Measurements from ENCODE around the gene ZBTB25. TPM values are rescaled to one million over a fixed set of nuclear protein-coding genes. Genes with fewer than 3 reads are reported as not detected.

The ZBTB25 gene
- 3.4 and 3.8 TPM in 2 replicates for total RNA-seq

DNA sequence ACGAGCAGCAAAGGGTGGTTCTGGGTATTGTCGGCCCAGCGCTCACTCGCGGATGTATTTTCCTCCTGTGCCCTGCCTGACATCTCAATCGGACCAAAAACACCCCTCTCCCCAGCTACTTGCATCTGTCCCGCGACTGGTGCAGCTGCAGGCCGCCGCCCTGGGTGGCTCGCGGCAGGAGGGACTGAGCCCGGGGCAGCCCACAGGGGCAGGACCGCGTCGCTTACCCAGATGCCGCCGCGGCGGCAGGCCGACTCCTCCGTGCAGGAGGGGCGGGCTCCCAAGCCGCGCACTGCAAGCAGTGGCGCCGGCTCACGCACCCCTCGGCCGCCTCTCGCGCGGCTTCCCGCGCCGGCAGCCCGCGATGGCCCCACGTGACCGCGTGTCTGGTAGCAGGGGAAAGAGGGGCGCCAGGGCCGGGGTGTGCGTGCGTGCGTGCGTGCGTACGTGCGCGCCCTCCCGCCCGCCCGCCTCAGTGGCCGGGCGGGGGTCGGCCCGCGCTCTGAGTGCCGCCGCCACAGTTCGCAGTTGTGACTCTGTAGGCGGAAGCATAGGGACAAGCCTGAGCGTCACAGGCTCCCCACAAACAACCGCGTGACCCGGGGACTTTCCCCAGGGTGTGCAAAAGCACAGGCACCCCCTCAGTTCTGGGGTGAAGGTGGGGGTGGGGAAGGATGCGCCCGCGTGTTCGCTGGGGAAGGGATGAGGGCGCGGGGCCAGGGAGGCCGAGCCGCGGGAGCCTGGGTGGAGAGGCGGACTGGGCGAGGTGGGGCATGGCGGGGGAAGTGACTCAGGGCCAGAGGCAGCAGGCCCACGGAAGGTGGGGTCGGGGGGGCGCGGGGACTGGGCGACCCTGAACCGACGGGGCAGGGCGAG lies at the start of gene ZBTB25:
Gene ZBTB25 (minus strand): TSS at position 405 of the 876 bp plus-strand sequence. CDS start 13,305 bp downstream, outside the sequence.

DNA sequence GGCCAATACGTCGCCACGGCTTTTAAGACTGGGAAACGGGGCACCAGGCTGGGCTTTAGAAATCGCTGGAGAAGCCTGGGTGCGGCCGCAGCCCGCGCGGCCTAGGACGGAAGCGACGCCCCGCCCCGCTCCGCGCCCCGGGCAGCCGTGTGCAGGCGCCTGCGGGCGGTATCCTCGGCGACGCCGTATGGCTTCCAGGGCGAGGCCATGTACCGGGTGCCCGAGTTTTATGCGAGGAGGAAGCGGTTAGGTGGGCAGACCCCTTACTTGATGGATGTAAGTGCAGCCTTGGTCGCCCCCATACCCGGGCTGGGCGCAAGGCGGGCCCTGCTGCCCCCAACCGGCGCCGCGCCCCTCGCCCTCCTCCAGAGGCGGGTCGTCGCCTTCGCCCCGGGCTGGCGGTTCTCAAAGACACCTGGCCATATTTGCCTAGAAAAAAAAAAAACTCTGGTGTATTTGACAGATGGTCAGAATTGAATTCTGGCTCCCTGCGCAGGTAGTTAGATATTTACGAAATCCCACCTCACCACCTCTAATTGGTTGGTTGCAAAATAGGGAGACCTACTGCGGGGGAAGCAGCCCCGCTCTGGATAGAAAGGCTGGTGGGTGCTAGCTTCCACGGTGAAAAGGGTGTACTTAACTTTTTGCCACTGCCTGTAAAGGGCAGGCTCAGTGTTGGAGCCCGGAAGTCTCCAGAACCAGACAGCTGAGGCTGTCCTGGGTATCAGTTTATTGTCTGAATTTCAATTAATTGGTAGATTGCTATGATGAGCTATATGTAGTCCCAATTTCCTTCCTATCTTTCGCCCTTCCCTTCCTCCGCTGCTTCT lies 46.4 kb upstream of the ZBTB25 start, which contains the start of gene PPP1R36:
Gene PPP1R36 (plus strand): TSS at position 171 of the 830 bp plus-strand sequence. CDS start 37 bp downstream, at position 208.

DNA sequence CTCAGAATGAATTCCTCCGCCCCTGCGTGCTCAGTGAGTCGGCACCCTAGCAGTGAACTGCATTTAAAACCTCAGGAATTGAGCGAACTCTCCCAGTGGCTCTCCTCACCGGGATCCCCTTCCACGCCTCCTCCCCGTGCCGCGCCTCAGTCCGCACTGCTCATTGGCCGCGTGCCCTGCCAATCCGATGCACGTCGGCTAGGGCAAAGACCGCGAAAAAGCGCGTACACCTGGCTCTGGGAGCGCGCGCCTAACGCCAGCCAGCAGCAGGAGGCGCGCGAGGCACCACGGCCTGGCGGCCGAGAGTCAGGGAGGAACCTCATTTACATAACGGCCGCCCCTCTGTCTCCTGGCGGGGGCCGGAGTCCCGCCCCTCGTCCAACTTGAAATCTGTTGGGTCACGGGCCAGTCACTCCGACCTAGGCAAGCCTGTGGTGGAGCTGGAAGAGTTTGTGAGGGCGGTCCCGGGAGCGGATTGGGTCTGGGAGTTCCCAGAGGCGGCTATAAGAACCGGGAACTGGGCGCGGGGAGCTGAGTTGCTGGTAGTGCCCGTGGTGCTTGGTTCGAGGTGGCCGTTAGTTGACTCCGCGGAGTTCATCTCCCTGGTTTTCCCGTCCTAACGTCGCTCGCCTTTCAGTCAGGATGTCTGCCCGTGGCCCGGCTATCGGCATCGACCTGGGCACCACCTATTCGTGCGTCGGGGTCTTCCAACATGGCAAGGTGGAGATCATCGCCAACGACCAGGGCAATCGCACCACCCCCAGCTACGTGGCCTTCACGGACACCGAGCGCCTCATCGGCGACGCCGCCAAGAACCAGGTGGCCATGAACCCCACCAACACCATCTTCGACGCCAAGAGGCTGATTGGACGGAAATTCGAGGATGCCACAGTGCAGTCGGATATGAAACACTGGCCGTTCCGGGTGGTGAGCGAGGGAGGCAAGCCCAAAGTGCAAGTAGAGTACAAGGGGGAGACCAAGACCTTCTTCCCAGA lies 36.9 kb upstream of the ZBTB25 start, which contains the start of gene HSPA2:
Gene HSPA2 (plus strand): TSS at position 534 of the 995 bp plus-strand sequence. CDS start 109 bp downstream, at position 643.

GRCh38 chr14:64504310-64504896 lies 765 bp upstream of the ZBTB25 start, which contains the start of gene ZBTB1:
Gene ZBTB1 (plus strand): TSS chr14:64504770. CDS start chr14:64521505, 16,735 bp downstream.

DNA sequence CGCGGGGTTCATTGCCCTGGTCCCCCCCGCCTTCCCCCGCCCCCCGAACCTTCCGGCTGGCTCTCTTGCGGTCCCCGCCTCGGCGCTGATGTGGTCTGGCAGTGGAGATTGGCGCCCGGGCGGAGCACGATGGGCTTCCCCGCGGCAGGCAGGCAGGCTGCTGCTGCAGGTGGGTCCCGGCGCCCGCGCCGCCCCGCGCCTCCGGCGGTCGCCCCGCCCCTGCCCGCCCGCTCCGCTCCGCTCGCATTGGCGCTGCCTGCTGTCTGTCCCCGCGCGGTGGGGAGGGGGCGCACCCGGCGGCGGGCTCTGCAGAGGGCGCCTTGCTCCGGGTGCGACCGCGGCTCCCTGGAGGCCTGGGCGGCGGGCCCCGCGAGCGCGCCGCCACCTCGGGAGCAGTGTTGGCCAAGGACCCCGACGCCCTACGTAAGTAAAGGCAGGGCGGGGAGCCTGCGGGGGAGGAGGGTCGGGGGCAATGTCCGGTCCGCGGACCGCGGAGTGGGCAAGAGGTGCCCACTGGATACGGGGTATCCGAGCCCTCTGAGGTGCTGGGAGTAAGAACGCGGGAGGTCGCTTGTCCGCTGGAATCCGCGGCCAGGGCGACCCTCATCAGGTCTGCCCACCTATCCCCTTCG lies 38.3 kb downstream of the ZBTB25 start, which contains the start of gene AKAP5:
Gene AKAP5 (plus strand): TSS at position 309 of the 632 bp plus-strand sequence. CDS start 2,896 bp downstream, outside the sequence.

Other genes with a start within 250 kb of the ZBTB25 start
- gene ESR2, start 209.5 kb downstream of the ZBTB25 start, total RNA-seq, result 0.16 and 0.23 TPM in 2 replicates
- 56.5 and 93.3 TPM in 2 replicates for gene MTHFD1, start 115.5 kb downstream of the ZBTB25 start, total RNA-seq
- gene AKAP5, start 38.3 kb downstream of the ZBTB25 start, total RNA-seq, result under 0.01 TPM in 1 of 2 replicates, not detected in the other
- 15.0 and 26.8 TPM in 2 replicates for gene ZBTB1, start 932 bp upstream of the ZBTB25 start, total RNA-seq
- gene HSPA2, start 36.9 kb upstream of the ZBTB25 start, total RNA-seq, result 10.3 and 18.1 TPM in 2 replicates
- gene PPP1R36, start 46.1 kb upstream of the ZBTB25 start, total RNA-seq, result 1.8 and 2.6 TPM in 2 replicates
- gene PLEKHG3, start 200.6 kb upstream of the ZBTB25 start, total RNA-seq, result 51.3 and 86.4 TPM in 2 replicates

All from hair follicular keratinocyte (primary cell).